Superior temporal gyrus (tissue), 1 donor: ENCODE measurements around the gene FOXP1.

Experiments used
- DNase-seq: peaks from one replicate; pipeline ENCODE4 v3.0.0-alpha.2; 2016; ENCODE audit errors: extremely low spot score

Gene FOXP1

DNA sequence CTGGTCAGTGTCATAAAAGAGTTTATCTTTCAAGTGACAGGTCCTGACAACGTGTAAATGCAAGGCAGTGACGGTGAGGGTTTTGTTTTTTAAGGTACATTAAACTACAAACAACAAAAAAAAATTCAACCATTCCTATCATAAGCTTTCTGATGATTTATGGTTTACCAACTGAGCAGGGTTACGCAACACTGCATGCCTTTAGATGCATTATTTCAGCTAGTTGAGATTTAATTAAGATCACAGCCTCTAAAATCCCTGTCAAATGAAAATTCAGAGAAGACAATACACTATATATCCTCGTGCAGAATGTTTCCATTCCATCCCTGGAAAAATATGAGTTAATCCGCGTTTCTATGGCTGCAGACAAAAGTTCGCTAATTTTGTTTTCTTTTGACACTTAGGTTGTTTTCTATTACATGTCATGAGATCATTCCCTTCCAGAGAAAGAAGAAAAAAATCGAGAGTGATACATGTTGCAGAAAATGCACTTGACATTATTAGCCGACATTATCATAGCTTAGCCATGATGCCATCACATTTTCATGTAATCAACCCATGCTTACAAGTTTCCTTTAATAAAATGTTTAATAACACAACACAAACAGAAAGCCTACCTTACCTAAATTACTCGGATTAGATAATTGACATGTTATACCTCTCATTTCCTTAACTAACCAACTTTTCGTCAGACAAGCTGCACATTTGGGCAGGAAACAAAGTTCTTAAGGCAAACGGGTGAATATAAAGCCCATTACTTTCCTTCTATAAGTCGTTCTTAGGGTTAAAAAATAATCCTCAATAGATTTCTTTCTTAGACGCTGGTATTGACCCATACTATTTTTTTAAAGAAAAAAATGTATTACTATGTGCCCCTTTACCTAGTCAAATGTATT is 521.2 kb downstream of the FOXP1 start:
- peak; percentile 47 for DNase-seq

DNA sequence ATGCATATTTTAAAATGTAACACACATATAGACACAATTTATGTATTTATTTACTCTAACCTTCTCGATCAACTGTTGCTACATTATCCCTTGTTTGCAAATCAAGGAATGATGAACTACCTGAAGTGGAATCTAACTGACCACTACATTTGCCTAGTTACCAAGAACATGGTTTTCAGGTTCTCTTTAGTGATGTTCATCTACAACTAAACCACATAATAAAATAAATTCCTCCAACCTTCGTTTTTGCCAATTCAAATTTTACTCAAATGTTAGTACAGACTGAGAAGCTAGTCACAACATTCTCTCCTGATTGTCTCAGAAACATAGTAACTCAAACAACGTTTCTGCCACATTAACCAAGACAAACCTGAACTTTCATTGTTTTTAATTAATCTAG is 521.9 kb downstream of the FOXP1 start:
- DNase-seq, result no peak

DNA sequence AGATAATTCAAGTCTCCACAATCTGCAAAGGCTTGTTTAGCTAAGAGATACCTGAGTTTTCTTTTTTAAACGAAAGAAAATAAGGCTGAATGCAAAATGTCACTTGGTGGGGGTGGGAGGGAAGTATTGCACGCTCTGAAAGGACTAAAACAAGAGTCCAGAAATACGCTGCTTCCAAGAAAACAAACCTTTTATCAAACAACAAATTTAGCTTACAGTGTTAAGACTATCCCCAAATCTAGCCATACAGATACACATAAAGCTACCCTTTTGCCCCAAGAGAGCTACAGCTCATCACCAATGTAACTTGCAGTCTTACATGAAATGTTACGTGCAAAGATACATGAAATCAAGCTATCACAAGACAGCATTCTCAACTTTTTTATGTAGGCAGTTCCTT is 522.5 kb downstream of the FOXP1 start:
- DNase-seq, result no peak

DNA sequence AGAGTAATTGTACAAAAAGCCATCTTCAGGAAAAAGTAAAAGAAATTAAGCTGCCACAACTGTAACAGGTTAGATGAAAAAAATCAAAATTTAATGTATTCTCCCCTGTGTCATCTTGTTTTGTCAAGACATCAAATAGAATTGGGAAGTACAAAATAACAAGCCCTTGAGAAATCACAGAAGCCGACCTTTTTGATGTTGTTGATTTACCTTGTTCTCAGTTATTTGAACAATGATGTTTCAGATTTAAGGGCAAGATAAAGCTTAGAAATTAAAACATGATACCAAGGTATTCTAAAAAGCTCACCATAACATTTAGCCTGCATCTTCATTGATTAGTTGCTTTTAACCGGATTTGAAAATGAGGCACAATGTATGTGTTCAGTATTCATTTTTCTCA is 523.0 kb downstream of the FOXP1 start:
- no peak for DNase-seq

DNA sequence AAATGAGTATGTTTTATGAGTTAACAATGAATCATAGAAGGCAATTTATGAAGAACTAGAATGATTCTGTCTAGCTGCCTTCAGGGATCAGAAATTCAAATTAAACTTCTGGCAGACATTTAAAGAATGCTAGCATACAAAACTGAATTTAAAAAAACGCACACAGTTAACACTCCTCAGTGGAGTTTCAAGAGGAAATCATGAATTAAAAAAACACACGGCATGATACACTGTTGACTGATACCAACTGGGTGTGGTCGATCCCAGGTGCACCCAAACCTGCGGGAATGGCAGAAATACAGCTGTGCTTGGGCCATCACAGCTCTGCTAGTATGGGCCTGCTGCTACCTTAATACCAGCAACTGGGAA is 526.0 kb downstream of the FOXP1 start:
- no peak for DNase-seq

DNA sequence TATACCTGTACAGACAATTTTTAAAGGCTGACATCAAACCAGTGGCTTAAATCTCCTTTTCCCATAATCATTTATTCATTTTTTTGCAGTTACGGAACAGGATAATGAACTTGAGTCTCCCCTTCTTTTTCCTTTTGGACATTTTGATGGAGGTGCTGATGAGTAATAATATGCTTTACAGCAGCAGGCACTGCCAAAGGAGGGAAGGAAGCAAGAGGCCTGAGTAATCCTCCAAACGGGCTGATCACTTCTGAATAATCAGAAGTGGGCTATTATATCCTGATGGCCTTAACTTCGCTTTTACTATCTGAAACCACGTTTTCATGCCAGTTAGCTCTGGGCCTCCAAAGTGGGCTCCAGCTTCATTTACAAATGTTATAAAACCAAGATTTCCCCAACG is 527.2 kb downstream of the FOXP1 start:
- DNase-seq, result no peak

DNA sequence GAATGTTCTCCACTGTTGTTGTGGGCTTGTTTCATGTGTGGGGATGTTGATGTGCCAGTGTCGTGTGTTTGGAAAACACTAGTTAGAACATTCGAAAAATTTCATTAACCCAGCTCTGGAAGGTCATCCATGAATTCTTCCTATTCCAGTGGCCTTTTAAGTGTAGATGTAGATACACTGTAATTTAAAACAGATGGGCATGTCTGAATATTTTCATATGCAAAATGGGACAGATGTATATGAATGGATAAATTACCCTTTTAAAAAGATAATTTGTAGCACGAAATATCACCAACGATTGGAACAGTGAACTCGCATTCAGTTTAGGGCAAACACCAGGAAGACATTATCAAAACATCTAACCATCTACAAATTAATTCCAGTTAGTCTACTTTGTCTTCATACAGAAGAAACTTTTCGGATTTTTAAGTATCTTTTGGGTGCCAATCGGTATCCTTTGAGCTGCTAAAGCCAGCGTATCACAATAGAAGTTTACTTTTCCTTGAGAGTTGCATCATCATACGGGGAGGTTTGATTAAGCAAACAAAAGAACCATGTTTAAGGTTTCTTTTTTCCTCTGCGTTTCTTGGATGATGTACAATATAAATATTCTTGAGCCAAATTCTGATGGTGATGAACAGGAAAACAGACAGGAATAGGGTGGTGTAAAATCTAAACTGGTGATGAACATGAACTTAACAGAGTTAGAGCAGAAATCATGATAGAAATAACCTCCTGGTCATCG is 528.1 kb downstream of the FOXP1 start:
- DNase-seq, result no peak

DNA sequence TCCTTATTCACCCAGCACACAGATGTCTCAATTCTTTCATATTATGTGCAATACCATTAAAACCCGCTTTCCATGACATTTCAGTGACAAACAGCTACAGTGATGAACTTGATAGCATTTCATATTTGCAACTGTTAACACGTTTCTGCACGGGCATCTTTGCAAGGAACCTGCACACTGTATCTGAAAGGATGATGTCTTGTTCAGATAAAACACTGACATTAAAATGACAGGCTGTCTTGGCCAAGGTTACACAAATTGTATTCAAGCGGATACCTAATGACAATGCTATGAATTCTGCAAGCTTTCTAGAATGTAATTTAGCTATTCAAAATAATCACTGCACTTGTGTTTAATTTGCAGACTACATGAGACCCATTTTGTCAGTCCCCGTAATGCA is 529.2 kb downstream of the FOXP1 start:
- no peak for DNase-seq

DNA sequence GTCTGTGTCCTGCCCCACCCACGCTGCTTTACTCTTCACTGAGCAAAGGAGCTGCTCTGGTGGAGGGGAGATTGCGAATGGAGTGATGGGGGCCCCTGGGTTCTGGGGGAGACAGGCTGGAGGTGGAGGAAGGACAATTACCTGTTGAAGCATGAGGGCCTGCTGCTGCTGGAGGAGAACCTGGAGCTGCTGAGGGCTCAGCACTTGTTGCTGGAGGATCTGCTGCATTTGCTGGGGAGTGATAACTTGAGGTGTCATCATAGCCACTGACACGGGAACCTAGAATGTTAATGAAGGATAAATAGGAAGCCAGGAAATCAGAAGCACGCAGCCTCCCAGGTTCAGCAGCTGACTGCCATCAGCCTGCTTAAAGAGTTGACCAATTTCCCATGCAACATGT is 530.0 kb downstream of the FOXP1 start:
- no peak for DNase-seq

DNA sequence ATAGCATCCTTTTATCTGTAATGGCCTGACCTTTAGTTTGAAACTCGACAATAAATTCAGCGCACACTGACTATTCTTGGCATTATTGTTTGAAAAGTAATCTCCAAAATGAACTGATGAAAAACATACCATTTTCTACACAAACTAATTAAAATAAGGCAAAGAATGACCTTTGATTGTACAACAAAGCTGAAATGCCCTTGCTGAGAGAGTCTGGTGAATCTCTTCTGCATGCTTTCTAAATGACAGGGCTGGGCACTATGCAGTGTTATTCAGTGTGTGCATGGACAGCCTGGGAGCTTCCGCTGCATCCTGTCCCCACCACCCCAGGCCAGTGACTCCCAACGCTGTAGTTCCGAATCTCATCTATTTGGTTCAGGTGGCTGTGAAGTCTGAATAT is 530.8 kb downstream of the FOXP1 start:
- no peak for DNase-seq

DNA sequence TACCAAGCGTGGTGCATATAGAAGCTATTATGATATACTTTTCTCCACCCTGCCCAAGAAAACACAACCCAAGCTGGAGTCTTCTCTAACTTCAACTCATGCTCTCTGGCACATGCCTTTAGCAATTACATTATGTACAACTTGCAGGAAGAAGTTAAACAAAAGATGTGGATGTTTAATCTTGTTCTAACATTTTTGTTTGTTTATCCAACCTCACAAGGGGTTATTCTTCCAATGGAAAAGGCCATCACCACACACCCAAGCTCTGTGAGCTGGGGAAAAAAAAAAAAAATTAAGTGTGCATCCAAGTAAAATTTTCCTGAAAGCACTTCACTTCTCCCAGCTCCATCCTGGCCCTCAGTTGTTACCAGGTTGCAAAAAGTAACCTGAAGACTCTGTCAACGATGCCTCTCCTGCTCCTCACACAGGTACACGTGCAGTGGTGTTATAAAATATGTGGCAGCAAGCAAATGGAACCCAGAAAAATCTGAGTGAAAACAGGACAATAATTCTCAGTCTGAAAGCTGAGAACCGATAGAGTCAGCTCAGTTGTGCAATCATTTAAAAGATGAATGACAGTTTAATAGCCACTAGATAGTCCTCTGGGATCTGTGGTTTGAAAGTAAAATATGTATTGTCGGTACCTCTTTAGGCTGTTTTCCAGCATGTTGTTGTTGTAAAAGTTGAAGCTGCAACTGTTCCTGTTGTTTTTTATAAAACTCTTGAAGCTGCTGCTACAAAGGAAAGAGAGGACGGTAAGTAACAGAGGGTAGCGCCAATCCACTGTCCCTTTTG is 531.4 kb downstream of the FOXP1 start:
- DNase-seq, result no peak

DNA sequence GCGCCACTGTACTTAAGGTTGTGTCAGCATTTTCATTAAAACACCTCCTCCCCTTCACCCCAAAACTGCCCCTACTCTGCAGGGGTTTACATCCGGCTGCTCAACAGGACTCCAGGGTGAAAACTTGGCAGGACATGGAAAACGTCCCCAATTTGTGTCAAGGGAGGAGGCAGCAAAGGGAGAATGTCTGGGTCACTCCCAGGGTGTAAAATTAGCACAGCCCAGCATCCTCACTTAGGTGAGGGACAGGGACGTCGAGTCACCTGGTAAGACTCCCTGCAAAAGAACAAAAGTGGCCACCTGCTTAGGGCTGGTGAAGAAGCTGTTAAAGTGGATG is 532.3 kb downstream of the FOXP1 start:
- no peak for DNase-seq

DNA sequence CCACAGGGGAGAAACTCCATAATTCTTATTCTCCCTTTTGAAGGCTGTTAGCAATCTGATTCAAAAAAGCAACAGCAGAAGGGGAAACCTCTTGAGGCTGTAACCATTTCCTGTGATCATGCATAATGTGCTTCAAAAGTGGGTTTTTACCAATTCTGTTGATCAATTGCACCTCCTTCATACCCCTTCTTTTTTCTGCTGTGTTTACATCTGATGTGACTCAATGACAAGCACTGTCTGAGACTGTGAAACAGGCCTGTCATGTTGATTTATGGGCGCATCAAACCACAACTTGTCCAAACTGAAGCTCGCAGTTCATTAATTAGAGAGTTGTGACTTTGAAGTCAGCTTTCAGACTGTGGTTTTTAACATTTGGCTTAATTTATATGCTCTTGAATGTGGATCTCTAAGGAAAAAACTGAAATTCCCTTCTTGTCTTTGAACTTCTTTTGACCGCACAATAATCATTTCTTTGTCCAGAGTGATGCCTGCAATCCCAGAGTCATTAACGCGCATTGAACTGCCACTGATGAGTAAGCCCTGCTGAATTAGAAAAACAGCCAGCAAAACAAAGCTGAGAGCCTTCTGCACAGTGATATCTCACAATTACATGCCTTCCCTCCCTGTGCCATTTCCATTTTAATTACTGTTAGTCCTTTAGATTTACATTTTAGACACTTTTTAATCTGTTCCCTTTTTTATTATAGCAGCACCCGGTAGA is 532.8 kb downstream of the FOXP1 start:
- peak; percentile 89 for DNase-seq

DNA sequence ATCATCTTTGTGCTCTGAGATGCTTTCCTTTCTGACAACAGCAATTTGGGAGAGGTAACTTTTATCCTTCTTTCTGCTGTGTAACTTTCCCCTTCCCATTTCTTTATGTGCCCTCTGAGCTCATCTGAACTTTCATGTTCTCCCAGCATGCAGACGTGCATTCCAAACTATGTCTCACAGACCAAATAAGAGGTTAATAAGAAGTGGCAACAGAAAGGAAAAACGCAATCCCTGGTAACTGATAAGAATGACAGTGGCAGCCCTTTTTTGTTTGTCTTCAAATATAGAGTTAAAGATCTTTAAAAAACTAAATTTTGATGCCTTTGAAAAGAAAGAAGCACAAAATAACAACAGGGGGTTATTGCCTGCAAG is 533.4 kb downstream of the FOXP1 start:
- no peak for DNase-seq

DNA sequence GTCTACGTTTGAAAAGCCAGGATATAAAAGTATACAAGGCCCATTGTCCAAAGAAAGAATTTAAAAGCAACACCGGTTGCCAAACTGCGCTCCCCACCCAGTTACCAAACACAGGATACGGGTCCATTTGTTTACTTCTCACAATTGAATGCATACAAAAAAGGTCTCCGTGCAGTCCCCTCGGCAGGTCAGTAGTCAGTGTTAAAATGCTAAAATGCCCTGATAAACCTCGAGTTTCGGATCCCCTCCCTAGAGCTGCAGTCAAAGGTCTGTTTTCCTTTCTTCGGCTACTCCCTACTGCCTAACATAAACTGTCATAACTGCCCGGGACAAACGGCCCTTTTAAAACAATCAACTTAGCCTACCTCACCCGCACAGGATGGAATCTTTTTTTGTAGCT is 534.6 kb downstream of the FOXP1 start:
- no peak for DNase-seq

DNA sequence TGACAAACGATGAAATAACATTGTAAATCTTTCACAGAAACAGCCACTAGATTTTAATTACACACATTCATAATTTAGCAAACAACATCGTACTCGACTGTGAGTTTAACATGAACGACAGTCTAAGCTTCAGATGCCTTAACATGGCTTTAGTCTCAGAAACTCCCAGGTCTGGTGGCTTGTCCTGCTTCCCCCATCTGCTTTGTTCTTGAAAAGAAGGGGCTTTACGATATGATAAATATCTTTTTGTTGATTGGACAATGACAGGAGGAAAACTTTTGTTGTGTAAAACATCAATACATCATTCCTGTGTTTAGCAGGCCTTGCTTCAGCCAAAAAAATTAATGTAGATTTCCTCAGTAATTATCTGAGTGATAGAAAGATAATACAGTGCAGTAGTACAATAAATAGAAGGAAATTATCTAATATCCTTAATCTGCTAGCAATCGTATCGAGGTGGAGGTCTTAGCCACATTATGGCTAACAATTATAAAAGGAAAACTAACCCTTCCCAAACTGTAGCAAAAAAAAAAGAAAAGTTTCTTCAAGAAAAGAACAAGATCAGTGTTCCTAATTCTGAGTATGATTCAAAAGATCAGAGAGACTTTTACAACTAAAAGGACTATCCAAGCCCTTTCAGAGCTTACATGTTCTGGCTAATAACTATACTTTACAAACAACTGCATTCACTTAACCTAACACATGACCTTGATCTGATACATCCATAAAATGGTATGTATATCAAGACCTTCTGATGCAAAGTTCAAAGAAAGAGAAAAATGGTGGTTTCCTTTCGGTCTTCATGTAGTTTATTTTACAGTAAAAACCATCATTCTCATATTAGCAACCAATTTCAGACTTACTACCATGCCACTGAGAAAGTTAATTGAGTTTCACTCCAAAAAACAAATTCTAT is 535.7 kb downstream of the FOXP1 start:
- no peak for DNase-seq

DNA sequence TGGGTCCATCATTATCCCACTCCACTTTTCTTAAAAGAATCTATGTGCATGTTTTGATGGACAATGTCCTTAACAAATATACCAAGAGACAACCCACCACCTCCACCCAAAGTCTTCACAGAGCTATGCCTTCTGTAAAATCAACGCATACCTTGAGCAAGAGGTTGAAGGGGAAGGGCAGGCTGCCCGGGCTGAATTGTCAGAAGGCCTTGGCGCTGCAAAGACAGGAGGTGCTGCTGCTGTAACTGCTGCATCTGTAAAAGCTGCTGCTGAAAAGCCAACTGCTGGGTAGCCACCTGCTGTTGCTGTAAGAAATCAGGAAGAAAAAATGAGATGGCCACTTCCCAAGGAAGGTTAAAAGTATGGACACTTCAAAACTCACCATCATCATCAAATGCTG is 536.7 kb downstream of the FOXP1 start:
- DNase-seq, result no peak

DNA sequence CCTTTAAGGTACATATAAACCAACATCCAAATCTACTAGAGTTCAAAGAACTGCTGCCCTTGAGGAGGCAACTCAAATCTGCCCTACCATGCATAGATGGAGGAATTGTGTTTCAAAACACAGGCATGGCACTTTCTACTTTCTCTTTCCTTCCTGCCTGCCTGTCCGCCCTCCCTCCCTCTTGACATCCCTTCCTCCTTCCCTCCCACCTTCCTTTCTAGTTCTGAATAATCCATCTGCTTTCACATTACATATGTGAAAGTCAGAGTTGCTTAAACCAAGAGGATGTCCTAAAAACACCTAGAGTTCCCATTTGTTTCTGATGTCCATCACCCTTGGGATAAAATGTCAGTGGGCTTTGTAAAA is 537.6 kb downstream of the FOXP1 start:
- DNase-seq, result no peak

DNA sequence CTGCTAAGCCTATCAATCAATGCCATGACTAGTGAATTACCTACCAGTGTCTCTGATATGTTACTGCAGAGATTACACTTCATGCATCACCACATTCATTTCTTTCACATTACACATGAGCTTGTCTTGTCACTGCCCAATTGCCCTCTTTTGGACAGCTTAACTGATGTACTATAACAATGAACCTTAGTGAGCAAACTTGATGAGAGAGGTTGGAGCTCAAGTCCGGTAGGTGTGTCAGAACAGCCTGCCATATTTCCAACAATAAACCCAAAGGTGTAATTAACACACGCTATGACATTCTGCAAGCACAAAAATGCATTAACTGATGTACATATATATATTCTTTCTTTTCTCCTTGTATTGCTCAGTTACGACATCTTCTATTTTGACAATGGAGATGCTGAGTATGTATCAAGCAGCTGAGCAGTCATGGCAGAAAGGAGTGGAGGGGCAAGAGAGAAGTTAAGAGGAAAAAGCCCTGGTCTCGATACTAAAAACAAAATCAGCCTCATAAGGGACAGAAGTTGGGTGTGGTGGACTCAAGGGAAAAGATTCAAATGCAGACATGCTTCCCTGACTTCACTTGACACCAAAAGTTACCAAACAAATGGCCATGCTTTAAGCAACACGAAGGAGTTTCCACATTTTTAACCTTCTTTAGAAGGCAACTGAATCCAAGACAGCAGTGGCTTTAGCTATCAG is 538.2 kb downstream of the FOXP1 start:
- no peak for DNase-seq

DNA sequence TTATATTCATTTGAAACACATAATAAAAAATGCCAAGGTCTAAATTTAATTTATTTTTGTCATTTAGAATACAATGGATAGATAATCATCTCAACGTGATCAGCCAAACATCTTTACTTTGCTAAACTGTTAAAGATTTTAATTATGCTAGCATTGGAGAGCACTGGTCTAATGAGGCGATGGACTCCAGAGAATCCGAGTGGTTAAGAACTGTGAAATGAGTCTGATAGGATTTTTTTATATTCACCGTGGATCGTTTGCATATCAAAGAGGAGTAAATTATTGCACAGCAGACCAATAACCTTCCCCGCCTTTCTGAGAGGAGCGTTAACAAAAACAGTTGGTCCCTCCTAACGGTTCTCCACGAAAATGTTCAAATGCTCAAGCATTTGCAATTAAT is 540.8 kb downstream of the FOXP1 start:
- no peak for DNase-seq
